Activated CD4-positive, alpha-beta memory T cell treated with anti-CD3 and anti-CD28 coated beads for 36 hours (primary cell): ENCODE data around the gene B3GALT6. TPM values are rescaled to one million over a fixed set of nuclear protein-coding genes. Genes with fewer than 3 reads are reported as not detected.

Source experiments
- CTCF ChIA-PET: fragments of 350-600 bp; sonication (Branson Sonifier 250); formaldehyde crosslinking; loops from one replicate; lab custom pipeline; 2021; ENCODE audit warnings: antibody characterized with exemption, inconsistent platforms; lab: Charles Lee
- POLR2A ChIA-PET: fragments of 350-600 bp; sonication (Branson Sonifier 250); formaldehyde crosslinking; loops from one replicate; lab custom pipeline; 2021; ENCODE audit warnings: antibody characterized with exemption; lab: Charles Lee
- DNase-seq: peaks from one replicate; pipeline ENCODE4 v3.0.0-alpha.2; 2020
- H3K27ac Mint-ChIP-seq: one replicate; pipeline ENCODE4 v1.8.0; 2021; ENCODE audit warnings: mixed read lengths
- H3K27me3 Mint-ChIP-seq: one replicate; pipeline ENCODE4 v1.8.0; 2021; ENCODE audit warnings: mixed read lengths
- H3K36me3 Mint-ChIP-seq: one replicate; pipeline ENCODE4 v1.8.0; 2021; ENCODE audit warnings: mixed read lengths
- H3K4me1 Mint-ChIP-seq: one replicate; pipeline ENCODE4 v1.8.0; 2021; ENCODE audit warnings: low read depth, mixed read lengths
- H3K4me3 Mint-ChIP-seq: one replicate; pipeline ENCODE4 v1.8.0; 2021; ENCODE audit warnings: mild to moderate bottlenecking, mixed read lengths
- H3K9me3 Mint-ChIP-seq: one replicate; pipeline ENCODE4 v1.8.0; 2021; ENCODE audit warnings: mixed read lengths
- intact Hi-C: fragments of 100-400 bp; cut with micrococcal nuclease; formaldehyde crosslinking; loops from one replicate; pipeline ENCODE4 v1.15.1; 2023
- total RNA-seq, 2 experiments: library from RNA; stranded (reverse); gene quantifications; one replicate each; pipeline ENCODE4 v1.2.3, GENCODE V29; 2021

Gene B3GALT6
- total RNA-seq, 2 experiments from 2014 or later = 14.6 to 15.5 TPM

DNA sequence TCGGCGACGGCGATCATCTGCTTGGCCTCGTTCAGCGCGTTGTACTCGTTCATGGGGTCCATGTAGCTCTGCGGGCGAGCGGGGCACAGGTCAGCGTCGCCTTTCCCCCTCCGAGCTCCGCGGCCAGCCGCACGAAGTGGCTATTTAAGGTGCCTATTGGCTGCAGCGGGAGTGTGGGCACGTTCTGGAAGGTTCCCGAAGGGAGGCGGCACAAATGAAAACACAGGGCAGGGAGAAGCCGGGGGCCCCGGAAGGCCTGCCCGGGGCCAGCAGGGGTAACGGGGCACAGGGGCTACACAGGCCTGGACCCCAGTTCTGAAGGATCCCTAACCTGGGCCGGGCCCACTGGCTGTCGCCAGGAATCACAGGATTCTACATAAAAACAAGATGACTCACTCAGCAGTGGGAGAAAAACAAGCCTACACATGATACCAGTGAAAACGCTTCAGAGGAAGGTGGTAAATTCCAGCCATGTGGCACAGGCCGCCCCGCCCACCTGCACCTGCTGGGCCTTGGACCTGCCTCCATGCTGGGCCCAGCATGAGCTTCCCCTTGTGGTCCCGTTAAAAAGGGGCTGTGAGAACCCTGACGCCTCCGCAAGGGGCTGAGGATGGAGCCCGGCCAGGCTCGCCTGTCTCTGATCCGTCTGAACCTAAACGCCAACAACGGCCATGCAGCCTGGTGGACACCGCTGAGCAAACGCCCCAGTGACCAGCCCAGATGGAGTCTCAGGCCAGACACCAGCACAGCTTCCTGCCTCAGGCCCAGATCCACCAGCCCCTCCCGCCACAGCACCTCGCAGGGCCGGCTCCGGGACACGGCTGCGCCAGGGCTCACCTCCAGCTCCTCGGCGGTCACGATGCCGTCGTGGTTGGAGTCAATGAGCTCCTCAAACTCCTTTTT is 14.2 kb upstream of the B3GALT6 start:
- DNase-seq = peak; percentile 84
- Mint-ChIP-seq H3K4me3 (peak overlapping the region; percentile 78), H3K4me1 (peaks cover 62% of the 10 kb centered on the region), H3K27ac (peak overlapping the region; percentile 100), H3K36me3 (peaks cover 82% of the 10 kb centered on the region), H3K9me3 (no peaks in the 10 kb centered on the region), H3K27me3 (no peaks in the 10 kb centered on the region)
- POLR2A ChIA-PET = interaction anchor here (1.0 to 5.7 kb wide), 3 partner anchors 11 to 18 kb away, joined by 3 to 107 read pairs (median 35); partner anchors contain the start of genes B3GALT6, SDF4 and TNFRSF18
- CTCF ChIA-PET = interaction anchor here (0.9 to 3.0 kb wide), 4 partner anchors 11 to 96 kb away, joined by 3 to 18 read pairs (median 8); partner anchors contain the start of gene TNFRSF18
- intact Hi-C loops = loop anchor here (2.0 to 5.0 kb wide), 4 partner anchors 13 to 156 kb away; partner anchors contain the start of genes ACAP3 and PUSL1

DNA sequence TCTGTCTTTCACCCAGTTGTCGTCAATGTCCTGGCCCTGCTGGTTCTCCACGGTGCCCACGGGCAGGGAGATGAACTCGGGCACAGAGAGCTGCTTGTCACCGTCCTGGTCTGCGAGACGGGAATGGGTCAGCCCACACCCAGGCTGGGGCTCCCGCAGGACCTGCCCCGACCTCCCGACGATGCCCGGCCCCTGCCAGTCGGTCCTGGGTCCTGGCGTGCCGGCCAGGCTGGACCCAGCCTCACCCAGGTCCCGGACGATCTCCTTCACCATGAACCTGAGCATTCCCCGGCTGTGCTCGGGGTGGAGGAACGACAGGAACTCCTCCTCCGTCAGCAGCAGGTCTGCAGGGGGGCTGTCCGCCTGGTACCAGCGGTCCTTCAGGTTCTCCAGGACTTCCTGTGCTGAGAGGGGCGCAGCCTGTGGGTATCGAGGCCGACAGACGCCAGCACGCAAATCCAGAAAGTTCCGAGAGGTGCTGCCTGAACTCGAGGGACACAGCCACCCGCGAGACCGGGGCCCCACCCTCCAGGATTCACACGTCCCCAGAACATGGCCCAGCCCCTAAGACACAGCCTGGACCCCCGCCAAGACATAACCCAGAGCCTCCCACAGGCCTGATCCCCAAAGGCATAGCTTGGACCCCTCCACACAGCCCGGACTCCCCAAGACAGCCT is 13.4 kb upstream of the B3GALT6 start:
- POLR2A ChIA-PET = interaction anchor here (5.5 to 5.7 kb wide), 2 partner anchors 12 to 13 kb away, joined by 35 to 107 read pairs; partner anchors contain the start of genes B3GALT6, SDF4 and TNFRSF18
- intact Hi-C loops = loop anchor here (5.0 kb wide), 2 partner anchors 89 to 156 kb away; partner anchors contain the start of genes ACAP3 and PUSL1
- Mint-ChIP-seq H3K36me3 (peaks cover 83% of the 10 kb centered on the region), H3K9me3 (no peaks in the 10 kb centered on the region), H3K27ac (peak overlapping the region; percentile 100), H3K4me3 (peak overlapping the region; percentile 78), H3K4me1 (peaks cover 63% of the 10 kb centered on the region), H3K27me3 (no peaks in the 10 kb centered on the region)
- CTCF ChIA-PET = interaction anchor here (0.9 kb wide), 1 partner anchor 96 kb away, joined by 3 read pairs; no protein-coding TSS in a partner anchor
- no peak for DNase-seq

DNA sequence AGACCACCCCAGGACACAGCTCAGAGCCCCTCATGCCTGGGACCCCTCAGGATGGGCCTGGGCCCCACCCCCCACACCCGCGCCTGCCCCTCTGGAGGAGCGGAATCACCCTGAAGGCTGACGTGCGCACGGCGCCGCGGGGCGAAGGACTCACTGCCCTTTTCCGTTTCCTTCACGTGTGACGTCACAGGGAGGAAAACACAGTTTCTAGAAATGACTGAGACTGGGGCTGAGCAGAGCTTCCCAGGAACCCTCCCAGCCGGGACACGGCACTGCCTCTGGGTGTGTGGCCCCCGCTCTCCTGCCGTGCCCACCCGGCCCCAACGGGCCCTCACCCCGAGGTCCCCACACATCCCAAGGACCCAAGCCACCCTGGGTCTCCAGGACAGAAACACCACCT is 12.7 kb upstream of the B3GALT6 start:
- Mint-ChIP-seq H3K4me3 (peak overlapping the region; percentile 78), H3K4me1 (peaks cover 60% of the 10 kb centered on the region), H3K9me3 (no peaks in the 10 kb centered on the region), H3K27me3 (no peaks in the 10 kb centered on the region), H3K27ac (peak overlapping the region; percentile 100), H3K36me3 (peaks cover 82% of the 10 kb centered on the region)
- ChIA-PET POLR2A (interaction anchor here (5.5 to 5.7 kb wide), 2 partner anchors 12 to 13 kb away, joined by 35 to 107 read pairs; partner anchors contain the start of genes B3GALT6, SDF4 and TNFRSF18), CTCF (no interaction called here)
- DNase-seq = peak; percentile 88
- intact Hi-C loops = loop anchor here (5.0 kb wide), 2 partner anchors 88 to 157 kb away; partner anchors contain the start of genes ACAP3 and PUSL1

DNA sequence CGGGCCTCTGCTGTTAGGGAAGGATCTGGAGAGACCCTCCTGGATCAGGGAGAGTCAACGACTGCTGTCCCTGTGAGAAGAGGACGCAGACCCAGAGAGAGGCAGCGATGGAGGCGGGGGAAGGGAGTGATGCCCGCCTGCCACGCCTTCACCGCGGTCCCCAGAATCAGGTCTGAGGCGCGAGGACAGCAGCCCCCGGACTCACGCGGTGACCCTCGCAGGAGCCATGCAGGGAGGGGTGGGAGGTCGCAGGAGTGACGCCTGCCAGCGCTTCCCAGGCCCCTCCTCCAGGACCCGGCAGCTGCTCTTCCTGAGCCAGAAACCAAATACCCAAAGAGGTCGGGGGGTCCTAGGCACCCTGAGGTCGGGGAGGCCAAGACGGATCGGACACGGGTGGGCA is 11.8 kb upstream of the B3GALT6 start:
- H3K4me3 Mint-ChIP-seq = peak overlapping the region; percentile 78
- peak overlapping the region; percentile 100 for H3K27ac Mint-ChIP-seq
- intact Hi-C loops = no loop called here
- H3K4me1 Mint-ChIP-seq = peaks cover 52% of the 10 kb centered on the region
- H3K27me3 Mint-ChIP-seq = no peaks in the 10 kb centered on the region
- peaks cover 73% of the 10 kb centered on the region for H3K36me3 Mint-ChIP-seq
- ChIA-PET POLR2A (interaction anchor here (5.7 kb wide), 1 partner anchor 11 kb away, joined by 35 read pairs; the partner anchor contains the start of genes B3GALT6 and SDF4), CTCF (interaction anchor here (0.6 kb wide), 1 partner anchor 156 kb away, joined by 3 read pairs; no protein-coding TSS in a partner anchor)
- DNase-seq = no peak
- H3K9me3 Mint-ChIP-seq = no peaks in the 10 kb centered on the region

DNA sequence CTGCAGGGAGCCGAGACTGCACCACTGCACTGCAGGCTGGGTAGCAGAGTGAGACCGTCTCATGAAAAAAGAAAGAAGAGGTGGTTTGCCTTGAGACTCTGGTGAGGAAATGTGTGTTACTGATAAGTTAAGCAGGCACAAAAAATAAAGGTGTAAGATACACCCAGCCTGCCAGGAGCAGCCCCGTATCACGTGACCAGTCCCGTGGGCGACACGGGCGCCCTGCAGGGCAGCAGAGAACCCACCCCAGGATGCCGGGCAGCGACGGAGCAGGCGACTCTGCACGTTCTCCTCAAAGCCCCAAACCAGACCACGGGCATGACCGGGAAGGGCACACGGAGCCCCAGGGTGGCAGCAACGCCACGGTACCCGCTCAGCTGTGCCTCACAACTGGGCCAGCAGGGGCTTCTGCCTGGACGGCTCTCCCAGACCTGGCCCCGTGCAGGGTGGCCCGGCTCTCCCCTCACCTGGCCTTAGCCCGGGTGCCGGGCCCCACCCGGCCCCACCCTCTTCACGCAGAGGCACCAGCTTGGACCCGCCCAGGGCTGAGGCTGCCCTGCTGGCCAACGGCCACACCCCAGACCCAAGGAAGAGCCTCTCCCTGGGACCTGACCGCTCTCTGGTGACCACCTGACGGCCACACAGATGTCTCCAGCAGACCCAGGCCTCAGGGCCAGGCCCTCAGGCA is 10.0 kb upstream of the B3GALT6 start:
- no peak overlapping the region for H3K4me3 Mint-ChIP-seq
- no peak for DNase-seq
- H3K9me3 Mint-ChIP-seq = no peaks in the 10 kb centered on the region
- ChIA-PET CTCF (no interaction called here), POLR2A (interaction anchor here (1.0 kb wide), 1 partner anchor 10 kb away, joined by 4 read pairs; the partner anchor contains the start of genes B3GALT6 and SDF4)
- peaks cover 48% of the 10 kb centered on the region for H3K4me1 Mint-ChIP-seq
- peaks cover 65% of the 10 kb centered on the region for H3K36me3 Mint-ChIP-seq
- no peaks in the 10 kb centered on the region for H3K27me3 Mint-ChIP-seq
- peak overlapping the region; percentile 69 for H3K27ac Mint-ChIP-seq
- intact Hi-C loops = no loop called here

DNA sequence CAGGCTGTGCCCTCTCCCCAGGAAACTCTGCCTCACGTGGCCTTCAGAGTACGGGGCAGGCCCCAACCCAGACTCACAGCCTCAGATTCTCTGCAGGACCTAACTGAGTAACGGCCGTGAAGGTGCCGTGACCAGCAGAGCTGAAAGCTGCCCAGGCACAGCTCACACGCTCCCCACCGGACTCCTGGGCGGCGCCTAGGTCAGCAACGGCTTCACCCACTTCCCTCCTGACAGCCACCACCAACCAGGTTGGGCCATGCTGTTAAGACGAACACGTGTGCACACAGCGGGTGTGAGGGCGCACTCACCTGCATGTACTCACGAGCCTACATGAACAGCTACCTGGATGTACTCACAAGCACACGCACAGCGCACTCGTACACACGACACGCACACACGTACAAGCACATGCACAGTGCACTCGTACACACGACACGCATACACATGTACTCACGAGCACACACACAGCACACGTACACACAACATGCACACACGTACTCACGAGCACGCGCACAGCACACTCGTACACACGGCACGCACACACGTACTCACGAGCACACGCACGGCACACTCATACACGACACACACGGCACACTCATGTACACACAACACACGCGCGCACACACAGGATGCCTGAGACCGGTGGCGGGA is 9.3 kb upstream of the B3GALT6 start:
- no peaks in the 10 kb centered on the region for H3K9me3 Mint-ChIP-seq
- H3K27me3 Mint-ChIP-seq = no peaks in the 10 kb centered on the region
- H3K4me3 Mint-ChIP-seq = no peak overlapping the region
- intact Hi-C loops = no loop called here
- H3K27ac Mint-ChIP-seq = peak overlapping the region; percentile 69
- ChIA-PET CTCF (interaction anchor here (1.2 kb wide), 1 partner anchor 100 kb away, joined by 3 read pairs; no protein-coding TSS in a partner anchor), POLR2A (interaction anchor here (1.0 kb wide), 1 partner anchor 9 kb away, joined by 4 read pairs; the partner anchor contains the start of genes B3GALT6 and SDF4)
- DNase-seq = no peak
- peaks cover 63% of the 10 kb centered on the region for H3K36me3 Mint-ChIP-seq
- peaks cover 47% of the 10 kb centered on the region for H3K4me1 Mint-ChIP-seq

DNA sequence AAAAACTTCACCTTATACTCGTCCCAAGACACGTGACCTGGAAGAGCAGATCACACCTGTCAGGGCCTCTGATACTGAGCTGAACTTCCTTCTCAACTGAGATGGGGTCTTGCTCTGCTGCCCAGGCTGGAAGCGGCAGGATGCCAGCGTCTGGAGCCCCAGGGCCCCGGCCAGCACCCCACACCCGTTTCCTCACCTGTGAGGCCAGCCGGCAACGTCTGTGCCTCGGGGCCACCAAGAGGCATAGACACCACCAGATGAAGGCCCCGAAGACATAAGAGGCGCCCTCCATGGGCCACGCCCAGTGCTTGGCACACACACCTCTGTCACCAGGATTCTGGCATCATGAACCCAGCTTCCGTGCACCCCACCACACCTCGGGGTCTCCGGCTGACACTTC is 8.7 kb upstream of the B3GALT6 start:
- peaks cover 41% of the 10 kb centered on the region for H3K4me1 Mint-ChIP-seq

DNA sequence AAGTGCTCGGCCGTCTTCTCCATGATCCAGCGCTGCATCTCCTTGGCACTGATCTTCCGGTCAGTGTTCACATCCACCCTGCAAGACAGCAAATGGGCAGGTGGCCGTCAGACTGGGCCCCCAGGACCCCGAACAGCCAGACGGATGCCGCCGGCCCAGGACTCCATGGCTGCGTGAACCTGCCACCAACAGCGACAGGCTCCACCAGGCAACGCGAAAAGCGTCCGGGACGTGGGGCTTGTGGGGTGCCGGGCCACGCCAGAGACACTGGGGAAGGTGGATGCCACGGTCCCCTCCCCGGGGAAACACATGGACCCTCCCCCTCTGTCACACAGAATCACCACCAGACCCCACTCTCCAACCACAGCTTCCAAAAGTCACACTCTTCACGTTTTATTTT is 8.1 kb upstream of the B3GALT6 start:
- ChIA-PET POLR2A (no interaction called here), CTCF (interaction anchor here (1.2 kb wide), 1 partner anchor 101 kb away, joined by 3 read pairs; no protein-coding TSS in a partner anchor)
- H3K9me3 Mint-ChIP-seq = no peaks in the 10 kb centered on the region
- no peak for DNase-seq
- peaks cover 58% of the 10 kb centered on the region for H3K36me3 Mint-ChIP-seq
- no peak overlapping the region for H3K4me3 Mint-ChIP-seq
- peaks cover 40% of the 10 kb centered on the region for H3K4me1 Mint-ChIP-seq
- no peaks in the 10 kb centered on the region for H3K27me3 Mint-ChIP-seq
- no peak overlapping the region for H3K27ac Mint-ChIP-seq
- intact Hi-C loops = no loop called here

More for the DNA sequence above, 8.7 kb upstream of the B3GALT6 start:
- Mint-ChIP-seq H3K9me3 (no peaks in the 10 kb centered on the region), H3K27ac (peak overlapping the region; percentile 69), H3K27me3 (no peaks in the 10 kb centered on the region), H3K36me3 (peaks cover 58% of the 10 kb centered on the region), H3K4me3 (no peak overlapping the region)
- DNase-seq = no peak
- CTCF ChIA-PET = interaction anchor here (1.2 kb wide), 1 partner anchor 101 kb away, joined by 3 read pairs; no protein-coding TSS in a partner anchor
- intact Hi-C loops = no loop called here
- POLR2A ChIA-PET = no interaction called here

DNA sequence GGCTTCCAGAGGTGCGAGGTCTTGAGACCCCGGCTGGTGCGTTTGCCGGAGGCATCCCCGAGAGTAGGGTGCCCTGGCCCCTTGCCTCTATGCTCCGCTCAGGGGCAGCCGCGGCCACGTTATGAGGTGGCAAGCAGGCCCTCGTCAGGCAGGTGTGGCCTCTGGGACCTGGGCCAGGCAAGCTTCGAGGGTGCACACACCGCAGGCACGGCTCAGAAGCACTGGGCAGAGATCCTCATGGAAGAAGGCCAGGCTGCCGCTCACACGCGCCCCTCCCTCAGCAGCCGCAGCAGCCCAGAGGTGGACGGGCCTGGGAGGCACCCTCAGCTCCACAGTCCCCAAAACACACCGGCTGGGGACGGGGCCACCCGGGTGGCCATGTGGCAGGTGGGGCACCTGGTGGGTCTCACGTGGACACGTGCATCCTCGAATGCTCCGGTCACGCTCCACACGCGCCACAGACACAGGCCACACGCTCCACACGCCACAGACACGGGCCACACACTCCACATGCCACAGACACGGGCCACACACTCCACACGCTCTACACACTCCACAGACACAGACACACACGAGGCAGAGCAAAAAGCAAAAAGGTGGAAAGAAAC is 6.7 kb upstream of the B3GALT6 start:
- POLR2A ChIA-PET = no interaction called here
- peaks cover 35% of the 10 kb centered on the region for H3K4me1 Mint-ChIP-seq
- CTCF ChIA-PET = interaction anchor here (2.4 kb wide), 1 partner anchor 103 kb away, joined by 8 read pairs; no protein-coding TSS in a partner anchor
- H3K4me3 Mint-ChIP-seq = no peak overlapping the region
- no peaks in the 10 kb centered on the region for H3K27me3 Mint-ChIP-seq
- H3K36me3 Mint-ChIP-seq = peaks cover 54% of the 10 kb centered on the region
- intact Hi-C loops = no loop called here
- H3K27ac Mint-ChIP-seq = peak overlapping the region; percentile 0
- DNase-seq = no peak
- H3K9me3 Mint-ChIP-seq = no peaks in the 10 kb centered on the region

DNA sequence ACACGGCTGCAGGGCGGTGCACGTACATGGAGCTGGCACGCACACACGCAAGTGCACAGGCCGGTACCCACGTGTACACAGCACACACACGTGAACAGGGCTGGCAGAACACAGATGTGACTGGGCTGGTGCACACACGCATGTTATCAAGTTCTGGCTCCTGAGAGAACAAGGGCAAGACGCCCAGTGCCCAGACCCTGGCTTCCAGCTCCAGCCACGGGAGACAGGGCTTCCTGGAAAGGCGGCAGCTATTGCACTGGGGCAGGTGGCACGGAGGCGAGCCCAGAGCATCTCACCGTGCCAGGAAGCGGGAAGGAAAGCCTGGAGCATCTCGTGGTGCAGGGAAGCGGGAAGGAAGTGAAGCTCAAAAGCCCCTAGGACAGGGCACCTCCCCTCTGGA is 6.1 kb upstream of the B3GALT6 start:
- Mint-ChIP-seq H3K27me3 (no peaks in the 10 kb centered on the region), H3K4me3 (no peak overlapping the region), H3K9me3 (no peaks in the 10 kb centered on the region), H3K27ac (peak overlapping the region; percentile 0), H3K36me3 (peaks cover 52% of the 10 kb centered on the region), H3K4me1 (peaks cover 34% of the 10 kb centered on the region)
- DNase-seq = no peak
- ChIA-PET CTCF (interaction anchor here (2.4 kb wide), 1 partner anchor 104 kb away, joined by 8 read pairs; no protein-coding TSS in a partner anchor), POLR2A (interaction anchor here (1.3 kb wide), 1 partner anchor 10 kb away, joined by 3 read pairs; no protein-coding TSS in a partner anchor)
- intact Hi-C loops = no loop called here
